Astrocyte (in vitro differentiated cells and primary cell): ENCODE results near the gene RAD50.
"Not testable (repeated sequence)": the region's sequence is repeated elsewhere in the genome, so short reads cannot be mapped to it uniquely, and the experiment has no call there.

Experiments
- EZH2 ChIP-seq: IDR thresholded peaks from 2 replicates; pipeline ENCODE4 v1.6.1; 2012; ENCODE audit warnings: mild to moderate bottlenecking, low read length, inconsistent platforms; ENCODE audit not compliant: insufficient read depth
- TF ChIP-seq, protein P1 (sequence below): IDR thresholded peaks from 2 replicates; pipeline ENCODE4 v1.5.1; 2011; ENCODE audit warnings: low read depth, mild to moderate bottlenecking, inconsistent platforms, low read length, moderate library complexity; ENCODE audit not compliant: insufficient read depth

DNA sequence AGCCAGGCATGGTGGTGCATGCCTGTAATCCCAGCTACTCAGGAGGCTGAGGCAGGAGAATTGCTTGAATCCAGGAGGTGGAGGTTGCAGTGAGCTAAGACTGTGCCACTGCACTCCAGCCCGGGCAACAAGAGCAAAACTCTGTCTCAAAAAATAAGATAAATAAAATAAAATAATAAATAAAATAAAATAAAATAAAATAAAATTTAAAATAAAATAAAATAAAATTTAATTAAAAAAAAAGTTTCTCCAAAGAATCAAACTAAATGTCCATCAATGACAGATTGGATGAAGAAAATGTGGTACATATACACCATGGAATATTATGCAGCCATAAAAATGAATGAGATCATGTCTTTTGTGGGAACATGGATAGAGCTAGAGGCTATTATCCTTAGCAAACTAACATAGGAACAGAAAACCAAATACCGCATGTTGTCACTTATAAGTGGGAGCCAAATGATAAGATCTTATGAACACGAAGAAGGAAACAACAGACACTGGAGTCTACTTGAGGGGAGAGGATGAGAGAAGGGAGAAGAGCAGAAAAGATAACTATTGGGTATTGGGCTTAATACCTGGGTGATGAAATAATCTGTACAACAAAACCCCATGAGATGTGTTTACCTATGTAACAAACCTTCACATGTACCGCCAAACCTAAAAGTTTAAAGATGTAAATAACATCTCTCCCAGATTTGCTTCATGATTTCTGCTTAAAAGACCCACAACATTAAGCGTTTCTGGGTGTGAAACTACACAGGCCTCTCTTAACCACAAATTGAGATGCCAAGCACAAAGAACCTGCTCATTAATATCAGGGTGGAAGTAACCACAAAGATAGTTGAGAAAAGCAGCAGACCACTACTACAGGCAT lies 135.2 kb downstream of the RAD50 start:
- TF ChIP-seq, protein P1, sequence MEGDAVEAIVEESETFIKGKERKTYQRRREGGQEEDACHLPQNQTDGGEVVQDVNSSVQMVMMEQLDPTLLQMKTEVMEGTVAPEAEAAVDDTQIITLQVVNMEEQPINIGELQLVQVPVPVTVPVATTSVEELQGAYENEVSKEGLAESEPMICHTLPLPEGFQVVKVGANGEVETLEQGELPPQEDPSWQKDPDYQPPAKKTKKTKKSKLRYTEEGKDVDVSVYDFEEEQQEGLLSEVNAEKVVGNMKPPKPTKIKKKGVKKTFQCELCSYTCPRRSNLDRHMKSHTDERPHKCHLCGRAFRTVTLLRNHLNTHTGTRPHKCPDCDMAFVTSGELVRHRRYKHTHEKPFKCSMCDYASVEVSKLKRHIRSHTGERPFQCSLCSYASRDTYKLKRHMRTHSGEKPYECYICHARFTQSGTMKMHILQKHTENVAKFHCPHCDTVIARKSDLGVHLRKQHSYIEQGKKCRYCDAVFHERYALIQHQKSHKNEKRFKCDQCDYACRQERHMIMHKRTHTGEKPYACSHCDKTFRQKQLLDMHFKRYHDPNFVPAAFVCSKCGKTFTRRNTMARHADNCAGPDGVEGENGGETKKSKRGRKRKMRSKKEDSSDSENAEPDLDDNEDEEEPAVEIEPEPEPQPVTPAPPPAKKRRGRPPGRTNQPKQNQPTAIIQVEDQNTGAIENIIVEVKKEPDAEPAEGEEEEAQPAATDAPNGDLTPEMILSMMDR: not testable (repeated sequence)
- TF ChIP-seq EZH2: not testable (repeated sequence)
